ENCODE measurements around the gene NDUFS2. TPM values are rescaled to one million over a fixed set of nuclear protein-coding genes. Genes with fewer than 3 reads are reported as not detected.

Gene NDUFS2
- total and polyA plus RNA-seq, 10 of the 15 experiments (the other 5 are each of a cell fraction or from before 2014, with no cell fraction given), result 66.5 to 215 (median 148) TPM

- TF ChIP-seq BHLHE40 (IDR thresholded peaks at IDR 0.05; ENCODE audit: borderline replicate concordance in 1 of 2, low read depth in 2 of 2, low read length in 1 of 2), result peak; percentile 19 to 45; a peak in 1 of 4 replicates
- no peak for TF ChIP-seq CREM (IDR thresholded peaks at IDR 0.05; ENCODE audit: low read depth)
- no peak for TF ChIP-seq NR2F1 (conservative IDR thresholded peaks at IDR 0.05)
- no peak for TF ChIP-seq FOXK2 (IDR thresholded peaks at IDR 0.05)
- no peak for TF ChIP-seq ZBTB4 (CRISPR knock-in tag; IDR thresholded peaks at IDR 0.05)
- TF ChIP-seq PRDM15 (CRISPR knock-in tag; IDR thresholded peaks at IDR 0.05), result no peak
- no peak for TF ChIP-seq E4F1 (IDR thresholded peaks at IDR 0.05; ENCODE audit: borderline replicate concordance, partially characterized antibody)
- TF ChIP-seq KDM1A (IDR thresholded peaks at IDR 0.05; ENCODE audit: borderline replicate concordance), result no peak
- no peak for TF ChIP-seq HSF1 (IDR thresholded peaks at IDR 0.05; ENCODE audit: low read depth, low read length)
- no peak for TF ChIP-seq SIX5 (IDR thresholded peaks at IDR 0.05; ENCODE audit: low read depth, low read length, severe bottlenecking)
- peak; percentile 54 for TF ChIP-seq MTA2 (IDR thresholded peaks at IDR 0.05; ENCODE audit: low read depth)
- no peak for TF ChIP-seq USF2 (IDR thresholded peaks at IDR 0.05; ENCODE audit: borderline replicate concordance, low read depth, low read length)
- TF ChIP-seq MXI1 (IDR thresholded peaks at IDR 0.05; ENCODE audit: low read depth, low read length), result no peak
- no peak for TF ChIP-seq SRF (IDR thresholded peaks at IDR 0.05; ENCODE audit: low read depth in 2 of 2, low read length in 2 of 2)
- no peak for TF ChIP-seq POLR2AphosphoS2 (IDR thresholded peaks at IDR 0.05; ENCODE audit: low read depth, low read length)
- TF ChIP-seq NKRF (conservative IDR thresholded peaks at IDR 0.05), result no peak
Observed at GRCh38 chr1:161195171-161195570, 7.0 kb upstream of the NDUFS2 start (continued).
